K562 (cell line): Measurements from ENCODE around the gene CDKN2B-AS1. TPM values are rescaled to one million over a fixed set of nuclear protein-coding genes. Genes with fewer than 3 reads are reported as not detected.

Experiments used
- polyA plus RNA-seq, 8 experiments: library from polyadenylated mRNA; depleted of rRNA in 4 of 8; stranded (reverse) in 5 of 8; unstranded in 3 of 8; fragments of >200 nt; fragmentation: Nextera tagmentation in 2 of 8; fragmentation: Illumina TruSeq in 1 of 8; extraction: Ambion mirVana in 2 of 8; extraction: Trizol in 1 of 8; gene quantifications; 2 replicates each; pipeline versions ENCODE4 v1.2.1 to v1.2.3, GENCODE V29; 2011 to 2014; ENCODE audit warnings: inconsistent platforms in 1 of 8, missing spikeins in 1 of 8
- total RNA-seq, 7 experiments: library from RNA; depleted of rRNA in 6 of 7; stranded (reverse); fragments of >200 nt in 6 of 7; fragmentation: Illumina TruSeq in 2 of 7; extraction: Trizol in 2 of 7; gene quantifications; 2 replicates each; pipeline versions ENCODE4 v1.2.1 to v1.2.3, GENCODE V29; 2011 to 2021; ENCODE audit warnings: low replicate concordance in 1 of 7
- TF ChIP-seq, protein P1 (sequence below): fragments of 450-650 bp; IDR thresholded peaks from 2 replicates; pipeline ENCODE4 v1.6.1; 2016; ENCODE audit warnings: low read depth
- TF ChIP-seq, protein P2 (sequence below), 2 experiments: fragments of 150-350 bp in 1 of 2; IDR thresholded peaks; 2 replicates each; pipeline ENCODE4 v1.6.1; 2012 to 2016; ENCODE audit warnings: low read depth in 2 of 2, low read length in 2 of 2, mild to moderate bottlenecking in 1 of 2, moderate library complexity in 1 of 2

Gene CDKN2B-AS1
- total and polyA plus RNA-seq, 9 of the 15 experiments (the other 6 are each of a cell fraction or from before 2014, with no cell fraction given) = not detected

- TF ChIP-seq, protein P1, sequence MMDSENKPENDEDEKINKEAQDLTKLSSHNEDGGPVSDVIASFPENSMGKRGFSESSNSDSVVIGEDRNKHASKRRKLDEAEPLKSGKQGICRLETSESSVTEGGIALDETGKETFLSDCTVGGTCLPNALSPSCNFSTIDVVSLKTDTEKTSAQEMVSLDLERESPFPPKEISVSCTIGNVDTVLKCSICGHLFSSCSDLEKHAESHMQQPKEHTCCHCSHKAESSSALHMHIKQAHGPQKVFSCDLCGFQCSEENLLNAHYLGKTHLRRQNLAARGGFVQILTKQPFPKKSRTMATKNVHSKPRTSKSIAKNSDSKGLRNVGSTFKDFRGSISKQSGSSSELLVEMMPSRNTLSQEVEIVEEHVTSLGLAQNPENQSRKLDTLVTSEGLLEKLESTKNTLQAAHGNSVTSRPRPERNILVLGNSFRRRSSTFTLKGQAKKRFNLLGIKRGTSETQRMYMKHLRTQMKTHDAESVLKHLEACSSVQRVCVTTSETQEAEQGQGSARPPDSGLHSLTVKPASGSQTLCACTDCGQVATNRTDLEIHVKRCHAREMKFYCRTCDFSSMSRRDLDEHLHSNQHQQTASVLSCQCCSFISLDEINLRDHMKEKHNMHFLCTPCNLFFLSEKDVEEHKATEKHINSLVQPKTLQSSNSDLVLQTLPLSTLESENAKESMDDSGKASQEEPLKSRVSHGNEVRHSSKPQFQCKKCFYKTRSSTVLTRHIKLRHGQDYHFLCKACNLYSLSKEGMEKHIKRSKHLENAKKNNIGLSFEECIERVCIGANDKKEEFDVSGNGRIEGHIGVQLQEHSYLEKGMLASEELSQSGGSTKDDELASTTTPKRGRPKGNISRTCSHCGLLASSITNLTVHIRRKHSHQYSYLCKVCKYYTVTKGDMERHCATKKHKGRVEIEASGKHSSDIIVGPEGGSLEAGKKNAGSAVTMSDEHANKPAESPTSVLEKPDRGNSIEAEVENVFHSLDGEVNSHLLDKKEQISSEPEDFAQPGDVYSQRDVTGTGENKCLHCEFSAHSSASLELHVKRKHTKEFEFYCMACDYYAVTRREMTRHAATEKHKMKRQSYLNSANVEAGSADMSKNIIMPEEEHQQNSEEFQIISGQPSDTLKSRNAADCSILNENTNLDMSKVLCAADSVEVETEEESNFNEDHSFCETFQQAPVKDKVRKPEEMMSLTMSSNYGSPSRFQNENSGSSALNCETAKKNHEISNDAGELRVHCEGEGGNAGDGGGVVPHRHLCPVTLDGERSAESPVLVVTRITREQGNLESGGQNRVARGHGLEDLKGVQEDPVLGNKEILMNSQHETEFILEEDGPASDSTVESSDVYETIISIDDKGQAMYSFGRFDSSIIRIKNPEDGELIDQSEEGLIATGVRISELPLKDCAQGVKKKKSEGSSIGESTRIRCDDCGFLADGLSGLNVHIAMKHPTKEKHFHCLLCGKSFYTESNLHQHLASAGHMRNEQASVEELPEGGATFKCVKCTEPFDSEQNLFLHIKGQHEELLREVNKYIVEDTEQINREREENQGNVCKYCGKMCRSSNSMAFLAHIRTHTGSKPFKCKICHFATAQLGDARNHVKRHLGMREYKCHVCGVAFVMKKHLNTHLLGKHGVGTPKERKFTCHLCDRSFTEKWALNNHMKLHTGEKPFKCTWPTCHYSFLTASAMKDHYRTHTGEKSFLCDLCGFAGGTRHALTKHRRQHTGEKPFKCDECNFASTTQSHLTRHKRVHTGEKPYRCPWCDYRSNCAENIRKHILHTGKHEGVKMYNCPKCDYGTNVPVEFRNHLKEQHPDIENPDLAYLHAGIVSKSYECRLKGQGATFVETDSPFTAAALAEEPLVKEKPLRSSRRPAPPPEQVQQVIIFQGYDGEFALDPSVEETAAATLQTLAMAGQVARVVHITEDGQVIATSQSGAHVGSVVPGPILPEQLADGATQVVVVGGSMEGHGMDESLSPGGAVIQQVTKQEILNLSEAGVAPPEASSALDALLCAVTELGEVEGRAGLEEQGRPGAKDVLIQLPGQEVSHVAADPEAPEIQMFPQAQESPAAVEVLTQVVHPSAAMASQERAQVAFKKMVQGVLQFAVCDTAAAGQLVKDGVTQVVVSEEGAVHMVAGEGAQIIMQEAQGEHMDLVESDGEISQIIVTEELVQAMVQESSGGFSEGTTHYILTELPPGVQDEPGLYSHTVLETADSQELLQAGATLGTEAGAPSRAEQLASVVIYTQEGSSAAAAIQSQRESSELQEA = no peak
- TF ChIP-seq, protein P2, sequence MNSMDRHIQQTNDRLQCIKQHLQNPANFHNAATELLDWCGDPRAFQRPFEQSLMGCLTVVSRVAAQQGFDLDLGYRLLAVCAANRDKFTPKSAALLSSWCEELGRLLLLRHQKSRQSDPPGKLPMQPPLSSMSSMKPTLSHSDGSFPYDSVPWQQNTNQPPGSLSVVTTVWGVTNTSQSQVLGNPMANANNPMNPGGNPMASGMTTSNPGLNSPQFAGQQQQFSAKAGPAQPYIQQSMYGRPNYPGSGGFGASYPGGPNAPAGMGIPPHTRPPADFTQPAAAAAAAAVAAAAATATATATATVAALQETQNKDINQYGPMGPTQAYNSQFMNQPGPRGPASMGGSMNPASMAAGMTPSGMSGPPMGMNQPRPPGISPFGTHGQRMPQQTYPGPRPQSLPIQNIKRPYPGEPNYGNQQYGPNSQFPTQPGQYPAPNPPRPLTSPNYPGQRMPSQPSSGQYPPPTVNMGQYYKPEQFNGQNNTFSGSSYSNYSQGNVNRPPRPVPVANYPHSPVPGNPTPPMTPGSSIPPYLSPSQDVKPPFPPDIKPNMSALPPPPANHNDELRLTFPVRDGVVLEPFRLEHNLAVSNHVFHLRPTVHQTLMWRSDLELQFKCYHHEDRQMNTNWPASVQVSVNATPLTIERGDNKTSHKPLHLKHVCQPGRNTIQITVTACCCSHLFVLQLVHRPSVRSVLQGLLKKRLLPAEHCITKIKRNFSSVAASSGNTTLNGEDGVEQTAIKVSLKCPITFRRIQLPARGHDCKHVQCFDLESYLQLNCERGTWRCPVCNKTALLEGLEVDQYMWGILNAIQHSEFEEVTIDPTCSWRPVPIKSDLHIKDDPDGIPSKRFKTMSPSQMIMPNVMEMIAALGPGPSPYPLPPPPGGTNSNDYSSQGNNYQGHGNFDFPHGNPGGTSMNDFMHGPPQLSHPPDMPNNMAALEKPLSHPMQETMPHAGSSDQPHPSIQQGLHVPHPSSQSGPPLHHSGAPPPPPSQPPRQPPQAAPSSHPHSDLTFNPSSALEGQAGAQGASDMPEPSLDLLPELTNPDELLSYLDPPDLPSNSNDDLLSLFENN (IDR thresholded peaks at IDR 0.05; ENCODE audit: low read depth in 2 of 2, low read length in 2 of 2) = no peak
- TF ChIP-seq, all 486 proteins: peak for 0
Measured at GRCh38 chr9:21965401-21965951, 29.1 kb upstream of the CDKN2B-AS1 start (continued).
